HepG2 (cell line): ENCODE measurements around the gene RNASE11. TPM values are rescaled to one million over a fixed set of nuclear protein-coding genes. Genes with fewer than 3 reads are reported as not detected.

Source experiments
- ATM ChIP-seq: fragments of 450-650 bp; IDR thresholded peaks from 2 replicates; pipeline ENCODE4 v1.7.1; 2017; ENCODE audit warnings: mild to moderate bottlenecking, borderline replicate concordance
- ATRX ChIP-seq: sonication (generic); formaldehyde crosslinking; IDR thresholded peaks from 2 replicates; pipeline ENCODE4 v1.4.0; 2020; ENCODE audit warnings: missing genetic modification reagents, borderline replicate concordance
- BCL6 ChIP-seq: IDR thresholded peaks from 2 replicates; pipeline ENCODE4 v1.6.1; 2016; ENCODE audit warnings: missing genetic modification reagents, missing compliant biosample characterization
- KDM3A ChIP-seq: IDR thresholded peaks from 2 replicates; pipeline ENCODE4 v1.6.1; 2018; ENCODE audit warnings: low read depth, missing compliant biosample characterization
- NFE2 ChIP-seq: sonication (generic); formaldehyde crosslinking; IDR thresholded peaks from 2 replicates; pipeline ENCODE4 v1.4.0; 2020; ENCODE audit warnings: missing genetic modification reagents
- NFKBIZ ChIP-seq: IDR thresholded peaks from 2 replicates; pipeline ENCODE4 v1.6.1; 2018; ENCODE audit warnings: missing genetic modification reagents, missing compliant biosample characterization
- NR1H2 ChIP-seq: sonication (generic); formaldehyde crosslinking; IDR thresholded peaks from 2 replicates; pipeline ENCODE4 v1.8.1; 2022; ENCODE audit warnings: low read depth, missing genetic modification reagents, borderline replicate concordance
- NR2C2 ChIP-seq: sonication (generic); formaldehyde crosslinking; IDR thresholded peaks from 2 replicates; pipeline ENCODE4 v1.4.0; 2020; ENCODE audit warnings: missing genetic modification reagents, mild to moderate bottlenecking, moderate library complexity, borderline replicate concordance
- REL ChIP-seq: sonication (generic); formaldehyde crosslinking; conservative IDR thresholded peaks from 2 replicates; pipeline ENCODE4 v1.8.0; 2022; ENCODE audit warnings: mild to moderate bottlenecking, missing genetic modification reagents, moderate library complexity
- SRY ChIP-seq: sonication (generic); formaldehyde crosslinking; IDR thresholded peaks from 2 replicates; pipeline ENCODE4 v1.8.0; 2022; ENCODE audit warnings: mild to moderate bottlenecking, missing genetic modification reagents
- TARDBP ChIP-seq: sonication (generic); formaldehyde crosslinking; IDR thresholded peaks from 2 replicates; pipeline ENCODE4 v1.8.0; 2022; ENCODE audit warnings: mild to moderate bottlenecking, missing genetic modification reagents
- TBX2 ChIP-seq: sonication (generic); formaldehyde crosslinking; IDR thresholded peaks from 2 replicates; pipeline ENCODE4 v1.5.0; 2020; ENCODE audit warnings: missing genetic modification reagents, mild to moderate bottlenecking, borderline replicate concordance
- TBX3 ChIP-seq: fragments of 450-650 bp; IDR thresholded peaks from 2 replicates; pipeline ENCODE4 v1.6.1; 2017; ENCODE audit warnings: antibody characterized with exemption, mild to moderate bottlenecking, inconsistent platforms, borderline replicate concordance
- ZFP36L1 ChIP-seq: sonication (generic); formaldehyde crosslinking; IDR thresholded peaks from 2 replicates; pipeline ENCODE4 v1.8.0; 2022; ENCODE audit warnings: mild to moderate bottlenecking, missing genetic modification reagents, moderate library complexity
- ZFP82 ChIP-seq: sonication (generic); formaldehyde crosslinking; IDR thresholded peaks from 2 replicates; pipeline ENCODE4 v1.5.1; 2020; ENCODE audit warnings: mild to moderate bottlenecking, missing genetic modification reagents, borderline replicate concordance
- ZIK1 ChIP-seq: sonication (generic); formaldehyde crosslinking; IDR thresholded peaks from 2 replicates; pipeline ENCODE4 v1.5.0; 2020; ENCODE audit warnings: mild to moderate bottlenecking, low read depth, missing genetic modification reagents, borderline replicate concordance
- ZNF180 ChIP-seq: sonication (generic); formaldehyde crosslinking; IDR thresholded peaks from 2 replicates; pipeline ENCODE4 v1.4.0; 2020; ENCODE audit warnings: low read depth, missing genetic modification reagents, borderline replicate concordance
- polyA plus RNA-seq, 8 experiments: library from polyadenylated mRNA; depleted of rRNA in 3 of 8; stranded (reverse) in 7 of 8; unstranded in 1 of 8; fragments of >200 nt; fragmentation: Illumina TruSeq in 4 of 8; extraction: Trizol in 4 of 8; gene quantifications; 2 replicates each; pipeline versions ENCODE4 v1.2.1 to v1.2.3, GENCODE V29; 2011 to 2016; ENCODE audit warnings: low read depth in 4 of 8, missing spikeins in 1 of 8, mixed read lengths in 1 of 8; ENCODE audit not compliant: insufficient read depth in 1 of 8
- total RNA-seq, 5 experiments: library from RNA; depleted of rRNA; stranded (reverse); fragments of >200 nt; fragmentation: Illumina TruSeq; extraction: Trizol; gene quantifications; 2 replicates each; pipeline ENCODE4 v1.2.3, GENCODE V29; 2016; ENCODE audit warnings: low read depth in 1 of 5
- TF ChIP-seq, protein P1 (sequence below): sonication (generic); formaldehyde crosslinking; IDR thresholded peaks from 2 replicates; pipeline ENCODE4 v1.4.0; 2020; ENCODE audit warnings: mild to moderate bottlenecking, missing genetic modification reagents
- TF ChIP-seq, protein P2 (sequence below): sonication (generic); formaldehyde crosslinking; IDR thresholded peaks from 2 replicates; pipeline ENCODE4 v1.4.0; 2020; ENCODE audit warnings: mild to moderate bottlenecking, missing genetic modification reagents, borderline replicate concordance

RNASE11 gene
- total and polyA plus RNA-seq, 2 of the 13 experiments (the other 11 are each of a cell fraction or from before 2014, with no cell fraction given), result not detected

DNA sequence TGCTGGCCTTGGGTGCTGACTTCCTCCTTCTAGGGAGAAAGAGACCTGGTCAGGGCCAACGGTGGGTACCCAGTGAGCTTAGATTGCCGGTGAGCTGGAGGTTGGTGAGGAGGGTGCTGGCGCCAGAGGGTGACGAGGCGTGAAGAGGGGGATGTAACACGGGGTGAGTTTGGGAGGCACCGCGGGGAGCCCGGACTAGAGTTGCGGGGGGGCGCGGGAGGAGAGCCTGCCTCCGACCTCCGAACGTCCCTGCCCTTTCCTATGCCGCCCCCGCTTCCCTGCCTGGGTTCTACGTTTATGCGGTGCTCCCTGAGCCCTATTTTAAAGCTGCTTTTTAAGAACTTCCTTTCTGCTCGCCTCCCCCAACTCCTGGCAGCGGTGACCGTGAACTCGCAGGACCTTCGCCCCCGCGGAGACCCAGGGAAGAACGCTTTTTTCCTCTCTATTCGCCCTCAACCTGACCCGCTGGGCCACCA, 35.1 kb upstream of the RNASE11 start (continued):
- TF ChIP-seq, protein P1, sequence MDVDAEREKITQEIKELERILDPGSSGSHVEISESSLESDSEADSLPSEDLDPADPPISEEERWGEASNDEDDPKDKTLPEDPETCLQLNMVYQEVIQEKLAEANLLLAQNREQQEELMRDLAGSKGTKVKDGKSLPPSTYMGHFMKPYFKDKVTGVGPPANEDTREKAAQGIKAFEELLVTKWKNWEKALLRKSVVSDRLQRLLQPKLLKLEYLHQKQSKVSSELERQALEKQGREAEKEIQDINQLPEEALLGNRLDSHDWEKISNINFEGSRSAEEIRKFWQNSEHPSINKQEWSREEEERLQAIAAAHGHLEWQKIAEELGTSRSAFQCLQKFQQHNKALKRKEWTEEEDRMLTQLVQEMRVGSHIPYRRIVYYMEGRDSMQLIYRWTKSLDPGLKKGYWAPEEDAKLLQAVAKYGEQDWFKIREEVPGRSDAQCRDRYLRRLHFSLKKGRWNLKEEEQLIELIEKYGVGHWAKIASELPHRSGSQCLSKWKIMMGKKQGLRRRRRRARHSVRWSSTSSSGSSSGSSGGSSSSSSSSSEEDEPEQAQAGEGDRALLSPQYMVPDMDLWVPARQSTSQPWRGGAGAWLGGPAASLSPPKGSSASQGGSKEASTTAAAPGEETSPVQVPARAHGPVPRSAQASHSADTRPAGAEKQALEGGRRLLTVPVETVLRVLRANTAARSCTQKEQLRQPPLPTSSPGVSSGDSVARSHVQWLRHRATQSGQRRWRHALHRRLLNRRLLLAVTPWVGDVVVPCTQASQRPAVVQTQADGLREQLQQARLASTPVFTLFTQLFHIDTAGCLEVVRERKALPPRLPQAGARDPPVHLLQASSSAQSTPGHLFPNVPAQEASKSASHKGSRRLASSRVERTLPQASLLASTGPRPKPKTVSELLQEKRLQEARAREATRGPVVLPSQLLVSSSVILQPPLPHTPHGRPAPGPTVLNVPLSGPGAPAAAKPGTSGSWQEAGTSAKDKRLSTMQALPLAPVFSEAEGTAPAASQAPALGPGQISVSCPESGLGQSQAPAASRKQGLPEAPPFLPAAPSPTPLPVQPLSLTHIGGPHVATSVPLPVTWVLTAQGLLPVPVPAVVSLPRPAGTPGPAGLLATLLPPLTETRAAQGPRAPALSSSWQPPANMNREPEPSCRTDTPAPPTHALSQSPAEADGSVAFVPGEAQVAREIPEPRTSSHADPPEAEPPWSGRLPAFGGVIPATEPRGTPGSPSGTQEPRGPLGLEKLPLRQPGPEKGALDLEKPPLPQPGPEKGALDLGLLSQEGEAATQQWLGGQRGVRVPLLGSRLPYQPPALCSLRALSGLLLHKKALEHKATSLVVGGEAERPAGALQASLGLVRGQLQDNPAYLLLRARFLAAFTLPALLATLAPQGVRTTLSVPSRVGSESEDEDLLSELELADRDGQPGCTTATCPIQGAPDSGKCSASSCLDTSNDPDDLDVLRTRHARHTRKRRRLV (CRISPR knock-in tag), result no peak
- TF ChIP-seq ZFP82 (CRISPR knock-in tag) (no peak), NFE2 (no peak), ZFP36L1 (no peak), BCL6 (CRISPR knock-in tag) (peak; percentile 54; the same call in 1 of the 2 replicates), SRY (CRISPR knock-in tag) (no peak), ATM (no peak), NFKBIZ (CRISPR knock-in tag) (no peak), NR2C2 (CRISPR knock-in tag) (peak; percentile 34; the same call in 1 of the 2 replicates), ZIK1 (no peak), ZNF180 (CRISPR knock-in tag) (no peak), ATRX (CRISPR knock-in tag) (no peak), REL (CRISPR knock-in tag) (no peak), NR1H2 (CRISPR knock-in tag) (no peak), KDM3A (CRISPR knock-in tag) (no peak), TARDBP (peak; percentile 44; the same call in 1 of the 2 replicates), TBX3 (no peak), TBX2 (CRISPR knock-in tag) (no peak)
- TF ChIP-seq, protein P2, sequence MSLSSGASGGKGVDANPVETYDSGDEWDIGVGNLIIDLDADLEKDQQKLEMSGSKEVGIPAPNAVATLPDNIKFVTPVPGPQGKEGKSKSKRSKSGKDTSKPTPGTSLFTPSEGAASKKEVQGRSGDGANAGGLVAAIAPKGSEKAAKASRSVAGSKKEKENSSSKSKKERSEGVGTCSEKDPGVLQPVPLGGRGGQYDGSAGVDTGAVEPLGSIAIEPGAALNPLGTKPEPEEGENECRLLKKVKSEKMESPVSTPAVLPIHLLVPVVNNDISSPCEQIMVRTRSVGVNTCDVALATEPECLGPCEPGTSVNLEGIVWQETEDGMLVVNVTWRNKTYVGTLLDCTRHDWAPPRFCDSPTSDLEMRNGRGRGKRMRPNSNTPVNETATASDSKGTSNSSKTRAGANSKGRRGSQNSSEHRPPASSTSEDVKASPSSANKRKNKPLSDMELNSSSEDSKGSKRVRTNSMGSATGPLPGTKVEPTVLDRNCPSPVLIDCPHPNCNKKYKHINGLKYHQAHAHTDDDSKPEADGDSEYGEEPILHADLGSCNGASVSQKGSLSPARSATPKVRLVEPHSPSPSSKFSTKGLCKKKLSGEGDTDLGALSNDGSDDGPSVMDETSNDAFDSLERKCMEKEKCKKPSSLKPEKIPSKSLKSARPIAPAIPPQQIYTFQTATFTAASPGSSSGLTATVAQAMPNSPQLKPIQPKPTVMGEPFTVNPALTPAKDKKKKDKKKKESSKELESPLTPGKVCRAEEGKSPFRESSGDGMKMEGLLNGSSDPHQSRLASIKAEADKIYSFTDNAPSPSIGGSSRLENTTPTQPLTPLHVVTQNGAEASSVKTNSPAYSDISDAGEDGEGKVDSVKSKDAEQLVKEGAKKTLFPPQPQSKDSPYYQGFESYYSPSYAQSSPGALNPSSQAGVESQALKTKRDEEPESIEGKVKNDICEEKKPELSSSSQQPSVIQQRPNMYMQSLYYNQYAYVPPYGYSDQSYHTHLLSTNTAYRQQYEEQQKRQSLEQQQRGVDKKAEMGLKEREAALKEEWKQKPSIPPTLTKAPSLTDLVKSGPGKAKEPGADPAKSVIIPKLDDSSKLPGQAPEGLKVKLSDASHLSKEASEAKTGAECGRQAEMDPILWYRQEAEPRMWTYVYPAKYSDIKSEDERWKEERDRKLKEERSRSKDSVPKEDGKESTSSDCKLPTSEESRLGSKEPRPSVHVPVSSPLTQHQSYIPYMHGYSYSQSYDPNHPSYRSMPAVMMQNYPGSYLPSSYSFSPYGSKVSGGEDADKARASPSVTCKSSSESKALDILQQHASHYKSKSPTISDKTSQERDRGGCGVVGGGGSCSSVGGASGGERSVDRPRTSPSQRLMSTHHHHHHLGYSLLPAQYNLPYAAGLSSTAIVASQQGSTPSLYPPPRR (CRISPR knock-in tag), result peak; percentile 36; the same call in 1 of the 2 replicates
